GM12878 (cell line): ENCODE data around the gene FTH1. TPM values are rescaled to one million over a fixed set of nuclear protein-coding genes. Genes with fewer than 3 reads are reported as not detected.

Experiments
- BACH1 ChIP-seq: fragments of 450-650 bp; IDR thresholded peaks from 2 replicates; pipeline ENCODE4 v1.6.1; 2017; ENCODE audit warnings: mild to moderate bottlenecking, borderline replicate concordance
- CBX3 ChIP-seq: fragments of 200-600 bp; sonication (generic); IDR thresholded peaks from 2 replicates; pipeline ENCODE4 v1.6.1; 2016; ENCODE audit warnings: low read depth, borderline replicate concordance
- EGR1 ChIP-seq, 2 experiments: IDR thresholded peaks; 1 replicate in 1 of 2; 2 replicates in 1 of 2; pipeline ENCODE4 v1.6.1; 2011 to 2012; ENCODE audit warnings: low read depth in 2 of 2, low read length in 2 of 2, borderline replicate concordance in 1 of 2, mild to moderate bottlenecking in 1 of 2, moderate library complexity in 1 of 2
- GATAD2B ChIP-seq: fragments of 450-650 bp; conservative IDR thresholded peaks from 2 replicates; pipeline ENCODE4 v1.6.1; 2017; ENCODE audit warnings: low read depth, mild to moderate bottlenecking, moderate library complexity
- KAT2A ChIP-seq: conservative IDR thresholded peaks from 2 replicates; pipeline ENCODE4 v1.6.1; 2011; ENCODE audit warnings: low read depth, low read length; ENCODE audit not compliant: control insufficient read depth
- KDM1A ChIP-seq: fragments of 200-600 bp; sonication (generic); IDR thresholded peaks from 2 replicates; pipeline ENCODE4 v1.6.1; 2016; ENCODE audit warnings: borderline replicate concordance
- KLF5 ChIP-seq: fragments of 450-650 bp; IDR thresholded peaks from 2 replicates; pipeline ENCODE4 v1.6.1; 2014; ENCODE audit warnings: mild to moderate bottlenecking; ENCODE audit not compliant: partially characterized antibody
- MEF2A ChIP-seq: IDR thresholded peaks from 2 replicates; pipeline ENCODE4 v1.6.1; 2011; ENCODE audit warnings: low read depth, mild to moderate bottlenecking, low read length, moderate library complexity; ENCODE audit not compliant: insufficient read depth
- MEF2B ChIP-seq: fragments of 450-650 bp; IDR thresholded peaks from 2 replicates; pipeline ENCODE4 v1.6.1; 2018; ENCODE audit warnings: mild to moderate bottlenecking, moderate library complexity; ENCODE audit not compliant: partially characterized antibody, poor library complexity, severe bottlenecking
- NFYB ChIP-seq: IDR thresholded peaks from 2 replicates; pipeline ENCODE4 v1.6.1; 2011; ENCODE audit warnings: low read depth, mild to moderate bottlenecking, low read length, improper control_type of control experiment, moderate library complexity; ENCODE audit not compliant: insufficient read depth
- PAX8 ChIP-seq: fragments of 450-650 bp; IDR thresholded peaks from 2 replicates; pipeline ENCODE4 v1.6.1; 2017; ENCODE audit warnings: mild to moderate bottlenecking, moderate library complexity
- POLR2AphosphoS2 ChIP-seq: IDR thresholded peaks from 2 replicates; pipeline ENCODE4 v1.6.1; 2011; ENCODE audit warnings: low read depth, mild to moderate bottlenecking, low read length, improper control_type of control experiment, moderate library complexity
- RB1 ChIP-seq: fragments of 450-650 bp; formaldehyde crosslinking; IDR thresholded peaks from 2 replicates; pipeline ENCODE4 v1.6.1; 2017; ENCODE audit warnings: mild to moderate bottlenecking, borderline replicate concordance
- RBBP5 ChIP-seq: fragments of 200-600 bp; sonication (generic); conservative IDR thresholded peaks from 2 replicates; pipeline ENCODE4 v1.6.1; 2016
- RELA ChIP-seq: fragments of 450-650 bp; IDR thresholded peaks from 2 replicates; pipeline ENCODE4 v1.8.0; 2014; ENCODE audit warnings: borderline replicate concordance; ENCODE audit not compliant: partially characterized antibody
- RUNX3 ChIP-seq: IDR thresholded peaks from 2 replicates; pipeline ENCODE4 v1.6.1; 2012; ENCODE audit warnings: low read length, inconsistent platforms
- SIX5 ChIP-seq: IDR thresholded peaks from 2 replicates; pipeline ENCODE4 v1.6.1; 2011; ENCODE audit warnings: mild to moderate bottlenecking, low read depth, low read length, moderate library complexity; ENCODE audit not compliant: severe bottlenecking
- SMC3 ChIP-seq: IDR thresholded peaks from 2 replicates; pipeline ENCODE4 v1.6.1; 2011; ENCODE audit warnings: low read length, improper control_type of control experiment, borderline replicate concordance
- WRNIP1 ChIP-seq: IDR thresholded peaks from 2 replicates; pipeline ENCODE4 v1.6.1; 2011; ENCODE audit warnings: low read depth, low read length, improper control_type of control experiment, borderline replicate concordance
- YY1 ChIP-seq: IDR thresholded peaks from 2 replicates; pipeline ENCODE4 v1.6.1; 2011; ENCODE audit warnings: low read depth, mild to moderate bottlenecking, low read length
- polyA plus RNA-seq, 11 experiments: library from polyadenylated mRNA; depleted of rRNA in 4 of 11; unstranded in 6 of 11; stranded (reverse) in 5 of 11; fragments of >200 nt; fragmentation: Nextera tagmentation in 4 of 11; fragmentation: Illumina TruSeq in 1 of 11; extraction: Ambion mirVana in 4 of 11; extraction: Trizol in 1 of 11; gene quantifications; 1 replicate in 1 of 11; 2 replicates in 10 of 11; pipeline versions ENCODE4 v1.2.1 to v1.2.3, GENCODE V29; 2011 to 2016; ENCODE audit warnings: inconsistent platforms in 2 of 11, missing spikeins in 2 of 11, low read depth in 1 of 11
- total RNA-seq, 4 experiments: library from RNA; depleted of rRNA in 3 of 4; stranded (reverse); fragments of >200 nt in 3 of 4; fragmentation: Illumina TruSeq in 1 of 4; extraction: Trizol in 1 of 4; gene quantifications; 2 replicates each; pipeline versions ENCODE4 v1.2.1 to v1.2.3, GENCODE V29; 2013 to 2021
- TF ChIP-seq, protein P1 (sequence below): fragments of 450-650 bp; IDR thresholded peaks from 2 replicates; pipeline ENCODE4 v1.6.1; 2017; ENCODE audit warnings: antibody characterized with exemption, mild to moderate bottlenecking, moderate library complexity
- TF ChIP-seq, protein P2 (sequence below): fragments of 450-650 bp; IDR thresholded peaks from 2 replicates; pipeline ENCODE4 v1.6.1; 2017; ENCODE audit warnings: low read depth, mild to moderate bottlenecking, moderate library complexity
- TF ChIP-seq, protein P3 (sequence below): IDR thresholded peaks from 2 replicates; pipeline ENCODE4 v1.6.1; 2012; ENCODE audit warnings: low read depth, low read length, improper control_type of control experiment
- TF ChIP-seq, protein P4 (sequence below): fragments of 450-650 bp; IDR thresholded peaks from 2 replicates; pipeline ENCODE4 v1.6.1; 2017; ENCODE audit warnings: borderline replicate concordance

The FTH1 gene
- total and polyA plus RNA-seq, 10 of the 15 experiments (the other 5 are each of a cell fraction or from before 2014, with no cell fraction given) = 289 to 4,154 (median 960) TPM

DNA sequence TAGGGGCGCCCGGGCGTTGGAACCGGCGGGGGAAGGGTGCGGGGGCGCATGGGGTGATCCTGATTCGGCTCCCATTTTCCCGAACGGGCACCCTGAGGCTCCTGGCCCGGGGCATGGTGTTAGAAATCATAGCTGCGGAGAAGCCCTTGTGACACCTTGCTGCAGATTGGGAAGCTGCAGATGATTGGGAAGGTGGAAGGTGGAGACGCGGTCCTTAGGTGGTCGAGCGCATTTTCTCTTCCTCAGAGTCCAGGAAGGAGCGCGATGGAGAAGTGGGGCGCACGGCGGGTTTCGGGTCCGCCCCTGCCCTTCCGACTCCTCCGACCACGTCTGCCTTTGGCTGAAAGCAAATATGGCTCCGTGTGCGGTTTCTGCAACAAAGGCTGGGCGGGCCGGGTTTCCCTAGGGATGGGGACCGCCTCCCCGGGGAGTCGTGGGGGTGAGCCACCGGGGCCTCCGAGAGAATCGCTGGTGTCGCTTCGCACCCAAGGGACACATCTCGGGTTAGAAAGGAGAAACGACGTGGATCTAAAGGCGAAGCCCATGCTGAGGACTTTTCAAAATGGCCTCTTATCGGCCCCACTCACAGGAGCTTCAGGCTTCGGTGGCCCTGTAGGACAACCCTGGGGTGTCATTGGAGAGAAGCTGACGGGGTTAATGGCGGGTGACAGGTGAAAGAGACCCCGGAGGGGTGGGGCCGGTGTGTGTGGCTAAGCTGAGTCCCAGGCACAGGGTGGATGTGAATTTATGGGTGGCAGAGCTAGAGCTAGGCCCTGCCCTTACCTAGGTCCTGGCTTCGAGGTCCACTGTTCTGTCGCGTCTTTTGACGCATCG, 707 bp upstream of the FTH1 start (continued):
- TF ChIP-seq WRNIP1 = no peak
- TF ChIP-seq RBBP5 = no peak
- TF ChIP-seq GATAD2B = peak; percentile 45
- TF ChIP-seq, protein P1, sequence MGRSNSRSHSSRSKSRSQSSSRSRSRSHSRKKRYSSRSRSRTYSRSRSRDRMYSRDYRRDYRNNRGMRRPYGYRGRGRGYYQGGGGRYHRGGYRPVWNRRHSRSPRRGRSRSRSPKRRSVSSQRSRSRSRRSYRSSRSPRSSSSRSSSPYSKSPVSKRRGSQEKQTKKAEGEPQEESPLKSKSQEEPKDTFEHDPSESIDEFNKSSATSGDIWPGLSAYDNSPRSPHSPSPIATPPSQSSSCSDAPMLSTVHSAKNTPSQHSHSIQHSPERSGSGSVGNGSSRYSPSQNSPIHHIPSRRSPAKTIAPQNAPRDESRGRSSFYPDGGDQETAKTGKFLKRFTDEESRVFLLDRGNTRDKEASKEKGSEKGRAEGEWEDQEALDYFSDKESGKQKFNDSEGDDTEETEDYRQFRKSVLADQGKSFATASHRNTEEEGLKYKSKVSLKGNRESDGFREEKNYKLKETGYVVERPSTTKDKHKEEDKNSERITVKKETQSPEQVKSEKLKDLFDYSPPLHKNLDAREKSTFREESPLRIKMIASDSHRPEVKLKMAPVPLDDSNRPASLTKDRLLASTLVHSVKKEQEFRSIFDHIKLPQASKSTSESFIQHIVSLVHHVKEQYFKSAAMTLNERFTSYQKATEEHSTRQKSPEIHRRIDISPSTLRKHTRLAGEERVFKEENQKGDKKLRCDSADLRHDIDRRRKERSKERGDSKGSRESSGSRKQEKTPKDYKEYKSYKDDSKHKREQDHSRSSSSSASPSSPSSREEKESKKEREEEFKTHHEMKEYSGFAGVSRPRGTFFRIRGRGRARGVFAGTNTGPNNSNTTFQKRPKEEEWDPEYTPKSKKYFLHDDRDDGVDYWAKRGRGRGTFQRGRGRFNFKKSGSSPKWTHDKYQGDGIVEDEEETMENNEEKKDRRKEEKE = no peak
- no peak for TF ChIP-seq KLF5
- no peak for TF ChIP-seq MEF2A
- peak; percentile 75 for TF ChIP-seq PAX8
- peak; percentile 89 for TF ChIP-seq RUNX3
- TF ChIP-seq, protein P2, sequence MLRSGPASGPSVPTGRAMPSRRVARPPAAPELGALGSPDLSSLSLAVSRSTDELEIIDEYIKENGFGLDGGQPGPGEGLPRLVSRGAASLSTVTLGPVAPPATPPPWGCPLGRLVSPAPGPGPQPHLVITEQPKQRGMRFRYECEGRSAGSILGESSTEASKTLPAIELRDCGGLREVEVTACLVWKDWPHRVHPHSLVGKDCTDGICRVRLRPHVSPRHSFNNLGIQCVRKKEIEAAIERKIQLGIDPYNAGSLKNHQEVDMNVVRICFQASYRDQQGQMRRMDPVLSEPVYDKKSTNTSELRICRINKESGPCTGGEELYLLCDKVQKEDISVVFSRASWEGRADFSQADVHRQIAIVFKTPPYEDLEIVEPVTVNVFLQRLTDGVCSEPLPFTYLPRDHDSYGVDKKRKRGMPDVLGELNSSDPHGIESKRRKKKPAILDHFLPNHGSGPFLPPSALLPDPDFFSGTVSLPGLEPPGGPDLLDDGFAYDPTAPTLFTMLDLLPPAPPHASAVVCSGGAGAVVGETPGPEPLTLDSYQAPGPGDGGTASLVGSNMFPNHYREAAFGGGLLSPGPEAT = peak; percentile 88; the same call in 1 of the 2 replicates
- TF ChIP-seq RELA = peak; percentile 4
- no peak for TF ChIP-seq SMC3
- no peak for TF ChIP-seq KAT2A
- peak; percentile 99 for TF ChIP-seq MEF2B
- TF ChIP-seq POLR2AphosphoS2 = no peak
- no peak for TF ChIP-seq SIX5
- TF ChIP-seq EGR1 (IDR thresholded peaks at IDR 0.05; ENCODE audit: borderline replicate concordance in 1 of 2, low read depth in 2 of 2, low read length in 2 of 2) = 0 out of 3 replicates have a peak, but pooled peaks of 1 of the 2 experiments have one; percentile 1
- TF ChIP-seq, protein P3, sequence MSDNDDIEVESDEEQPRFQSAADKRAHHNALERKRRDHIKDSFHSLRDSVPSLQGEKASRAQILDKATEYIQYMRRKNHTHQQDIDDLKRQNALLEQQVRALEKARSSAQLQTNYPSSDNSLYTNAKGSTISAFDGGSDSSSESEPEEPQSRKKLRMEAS = no peak
- TF ChIP-seq CBX3 = no peak
- no peak for TF ChIP-seq NFYB
- TF ChIP-seq KDM1A = no peak
- TF ChIP-seq, protein P4, sequence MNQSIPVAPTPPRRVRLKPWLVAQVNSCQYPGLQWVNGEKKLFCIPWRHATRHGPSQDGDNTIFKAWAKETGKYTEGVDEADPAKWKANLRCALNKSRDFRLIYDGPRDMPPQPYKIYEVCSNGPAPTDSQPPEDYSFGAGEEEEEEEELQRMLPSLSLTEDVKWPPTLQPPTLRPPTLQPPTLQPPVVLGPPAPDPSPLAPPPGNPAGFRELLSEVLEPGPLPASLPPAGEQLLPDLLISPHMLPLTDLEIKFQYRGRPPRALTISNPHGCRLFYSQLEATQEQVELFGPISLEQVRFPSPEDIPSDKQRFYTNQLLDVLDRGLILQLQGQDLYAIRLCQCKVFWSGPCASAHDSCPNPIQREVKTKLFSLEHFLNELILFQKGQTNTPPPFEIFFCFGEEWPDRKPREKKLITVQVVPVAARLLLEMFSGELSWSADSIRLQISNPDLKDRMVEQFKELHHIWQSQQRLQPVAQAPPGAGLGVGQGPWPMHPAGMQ = no peak
- peak; percentile 94 for TF ChIP-seq YY1
- TF ChIP-seq RB1 = peak; percentile 73; the same call in 1 of the 2 replicates
- TF ChIP-seq BACH1 = peak; percentile 54; the same call in 1 of the 2 replicates
